Superior temporal gyrus (tissue), 1 donor: Measurements from ENCODE around the gene TXNDC2.

Experiments
- DNase-seq: peaks from one replicate; pipeline ENCODE4 v3.0.0-alpha.2; 2016; ENCODE audit errors: extremely low spot score

The TXNDC2 gene

DNA sequence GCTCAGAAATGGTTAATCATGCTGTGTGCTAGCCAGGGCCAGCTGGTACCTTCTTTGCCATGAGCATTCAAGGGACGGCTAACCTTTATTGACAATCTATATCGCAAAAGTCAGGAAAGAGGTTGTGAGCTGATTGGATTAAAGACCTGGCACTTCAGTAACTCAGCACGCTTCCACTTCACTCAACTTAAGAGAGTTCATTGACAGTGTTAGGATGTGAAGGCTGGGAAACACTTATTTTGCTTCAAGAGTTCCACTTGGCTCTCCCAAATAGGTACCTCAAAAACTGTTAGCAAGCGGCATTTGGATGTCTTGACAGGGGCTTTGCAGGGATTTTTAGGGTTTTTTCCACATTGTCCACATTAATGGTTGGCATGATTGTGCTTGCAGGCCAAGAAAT, 25.1 kb upstream of the TXNDC2 start:
- DNase-seq, result no peak

DNA sequence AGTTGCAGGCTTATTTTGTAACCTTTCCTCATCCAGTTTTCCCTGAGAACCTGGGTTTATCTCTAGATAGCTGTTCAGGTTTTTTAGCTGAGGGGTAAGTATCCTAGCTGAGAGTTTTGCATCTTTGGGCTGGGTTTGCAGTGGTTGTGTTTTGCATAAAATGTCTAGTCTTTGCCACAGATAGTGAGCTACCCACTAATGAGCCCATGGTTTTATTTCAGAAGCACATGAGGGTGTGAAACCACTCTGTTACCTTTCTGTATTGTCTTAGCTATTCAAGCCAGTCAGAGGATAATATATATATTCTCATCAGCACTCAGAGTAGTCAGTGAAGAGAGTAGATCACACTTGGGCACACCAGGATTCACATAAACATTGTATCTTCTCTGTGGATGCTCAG, 24.6 kb upstream of the TXNDC2 start:
- DNase-seq, result no peak

GRCh38 chr18:9861933-9862332, 23.8 kb upstream of the TXNDC2 start:
- no peak for DNase-seq

DNA sequence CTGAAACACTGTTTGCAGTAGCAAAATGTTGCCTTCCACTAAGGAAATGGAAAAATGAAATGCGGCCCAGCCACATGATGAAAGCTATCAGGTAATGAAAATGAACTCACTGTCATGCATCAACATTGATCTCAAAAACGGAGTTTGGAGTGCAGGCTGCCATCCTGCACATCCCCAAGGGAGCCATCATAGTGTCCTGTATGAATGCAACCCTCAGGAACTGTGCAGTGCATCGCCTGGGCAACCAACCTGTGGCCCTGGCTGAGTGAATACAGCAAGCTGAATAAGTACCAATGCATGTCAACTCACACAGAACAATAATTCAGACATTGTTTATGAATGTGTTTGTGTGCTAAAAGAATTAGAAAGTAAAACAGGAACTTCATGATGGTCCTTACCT, 23.1 kb upstream of the TXNDC2 start:
- DNase-seq, result no peak

GRCh38 chr18:9863282-9863681, 22.5 kb upstream of the TXNDC2 start:
- no peak for DNase-seq

DNA sequence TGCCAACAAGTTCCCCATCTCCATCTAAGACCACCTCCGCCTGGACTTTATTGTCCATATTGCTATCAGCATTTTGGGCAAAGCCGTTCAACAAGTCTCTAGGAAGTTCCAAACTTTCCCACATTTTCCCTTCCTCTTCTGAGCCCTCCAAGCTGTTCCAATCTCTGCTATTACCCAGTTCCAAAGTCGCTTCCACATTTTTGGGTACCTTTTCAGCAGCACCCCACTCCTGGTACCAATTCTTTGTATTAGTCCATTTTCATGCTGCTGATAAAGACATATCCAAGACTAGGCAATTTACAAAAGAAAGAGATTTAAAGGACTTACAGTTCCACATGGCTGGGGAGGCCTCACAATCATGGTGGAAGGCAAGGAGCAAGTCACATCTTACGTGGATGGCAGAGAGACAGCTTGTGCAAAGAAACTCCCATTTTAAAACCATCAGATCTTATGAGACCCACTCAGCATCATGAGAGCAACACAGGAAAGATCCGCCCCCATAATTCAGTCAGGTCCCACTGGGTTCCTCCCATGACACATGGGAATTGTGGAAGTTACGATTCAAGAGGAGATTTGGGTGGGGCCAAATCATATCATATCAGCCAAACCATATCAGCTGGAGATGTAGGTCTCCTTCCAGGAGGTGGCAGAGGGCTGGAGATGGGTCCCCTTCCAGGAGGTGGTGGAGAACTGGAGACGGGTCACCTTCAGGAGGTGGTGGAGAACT, 19.8 kb upstream of the TXNDC2 start:
- no peak for DNase-seq

DNA sequence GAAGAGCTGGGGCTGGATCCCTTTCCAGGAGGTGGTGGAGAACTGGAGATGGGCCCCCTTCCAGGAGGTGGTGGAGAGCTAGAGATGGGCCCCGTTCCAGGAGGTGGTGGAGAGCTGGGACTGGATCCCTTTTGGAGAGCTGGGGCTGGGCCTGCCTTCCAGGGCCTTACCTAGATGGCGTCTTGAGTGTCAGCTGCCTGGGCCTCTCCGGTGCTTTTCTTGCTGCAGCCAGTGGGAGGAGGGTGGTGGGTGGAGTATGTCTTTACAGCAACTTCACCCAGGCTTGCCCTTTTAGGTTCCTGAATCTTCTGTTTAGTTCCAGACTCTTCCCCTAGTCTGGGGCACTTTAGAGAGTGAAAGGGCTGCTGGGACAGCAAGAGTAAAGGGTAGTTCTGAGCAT, 19.1 kb upstream of the TXNDC2 start:
- DNase-seq, result no peak

DNA sequence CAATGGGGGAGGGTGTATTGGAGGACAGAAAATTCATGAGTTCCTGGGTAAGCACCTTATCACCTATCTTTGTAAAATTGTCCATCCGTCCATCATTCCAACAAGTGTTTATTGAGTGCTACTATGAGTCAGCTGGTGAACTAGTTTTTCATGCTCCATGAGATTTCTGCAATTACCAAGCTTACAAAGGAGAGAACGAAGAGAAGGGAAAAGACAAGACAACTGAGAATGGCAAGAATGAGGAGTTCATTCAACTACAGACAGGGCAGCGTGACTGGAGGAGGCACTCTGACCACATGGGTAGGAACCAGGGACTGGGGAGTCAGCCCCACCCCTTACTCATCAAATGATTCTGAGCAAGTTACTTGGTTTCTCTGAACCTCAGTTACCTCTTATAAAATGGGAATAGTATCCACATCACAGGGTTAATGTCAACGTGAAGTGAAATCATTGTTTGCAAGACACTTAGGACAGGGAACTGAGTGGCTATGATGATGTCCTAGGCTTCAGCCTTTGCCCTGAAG, 18.6 kb upstream of the TXNDC2 start:
- no peak for DNase-seq

DNA sequence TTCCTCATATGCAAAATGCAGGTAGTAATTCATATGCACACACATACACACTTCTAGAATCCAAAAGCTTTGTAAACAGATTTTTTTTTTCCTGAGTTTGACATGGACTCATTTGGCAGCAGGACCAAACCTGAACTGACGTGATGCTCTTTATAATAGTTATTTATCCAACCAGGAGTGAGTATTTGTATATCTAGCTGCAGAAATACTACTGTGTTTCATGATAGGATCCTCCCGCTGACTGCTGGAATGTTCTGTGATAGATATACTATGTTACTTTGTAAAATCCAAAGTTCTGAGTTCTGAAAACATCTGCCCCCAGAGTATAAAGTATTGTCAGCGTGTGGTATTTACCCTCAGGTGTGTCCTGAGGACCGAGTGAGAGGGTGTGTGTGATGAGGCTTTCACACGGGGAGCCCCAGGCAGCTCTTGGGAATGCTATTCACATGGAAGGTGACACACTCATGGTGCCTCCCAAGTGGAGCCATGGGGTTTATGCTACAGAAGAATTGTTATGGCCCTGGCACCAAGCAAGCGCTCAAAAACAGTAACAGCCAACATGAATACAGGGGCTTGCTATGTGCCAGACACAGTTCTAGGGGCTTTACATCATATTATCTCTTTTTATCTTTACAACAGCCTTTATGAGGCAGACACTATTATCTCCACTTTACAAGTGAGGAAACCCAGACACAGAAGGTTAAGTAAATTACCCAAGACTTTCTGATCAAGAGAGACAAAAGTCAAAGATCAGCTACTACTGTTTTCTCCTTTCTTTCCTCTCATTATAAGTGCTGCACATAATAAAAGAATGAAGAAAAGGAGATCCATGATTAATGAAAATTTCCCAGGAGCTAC, 16.7 kb upstream of the TXNDC2 start:
- no peak for DNase-seq

- no peak for DNase-seq
These were observed 15.9 kb upstream of the TXNDC2 start for GRCh38 chr18:9869715-9870430.

DNA sequence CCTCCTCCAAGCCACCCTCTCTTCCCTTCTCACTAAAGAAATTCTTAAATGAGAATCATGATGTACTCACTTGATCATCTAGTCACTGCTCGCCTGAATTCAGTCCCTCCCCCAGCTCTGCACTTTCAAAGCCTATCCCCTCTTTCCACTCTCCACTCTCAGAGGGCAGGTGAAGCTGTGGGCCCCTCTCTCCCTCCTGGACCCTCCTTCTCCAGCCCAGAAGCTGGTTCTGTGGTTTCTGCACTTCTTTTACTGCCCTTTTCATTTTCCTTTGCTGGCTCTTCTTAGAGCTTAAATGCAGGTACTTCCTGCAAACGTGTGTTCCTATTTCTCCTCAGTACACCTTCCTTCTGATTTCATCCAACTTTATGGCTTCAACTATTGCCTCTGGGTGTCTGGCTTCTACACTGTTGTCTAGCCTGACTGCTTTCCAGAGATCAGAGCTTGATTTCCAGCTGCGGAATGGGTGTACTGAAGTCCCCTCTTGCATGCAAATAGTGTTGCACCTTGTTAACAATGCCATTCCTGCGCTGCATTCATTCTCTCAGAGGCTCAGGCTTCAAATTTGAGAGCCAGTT, 15.3 kb upstream of the TXNDC2 start:
- DNase-seq, result no peak

DNA sequence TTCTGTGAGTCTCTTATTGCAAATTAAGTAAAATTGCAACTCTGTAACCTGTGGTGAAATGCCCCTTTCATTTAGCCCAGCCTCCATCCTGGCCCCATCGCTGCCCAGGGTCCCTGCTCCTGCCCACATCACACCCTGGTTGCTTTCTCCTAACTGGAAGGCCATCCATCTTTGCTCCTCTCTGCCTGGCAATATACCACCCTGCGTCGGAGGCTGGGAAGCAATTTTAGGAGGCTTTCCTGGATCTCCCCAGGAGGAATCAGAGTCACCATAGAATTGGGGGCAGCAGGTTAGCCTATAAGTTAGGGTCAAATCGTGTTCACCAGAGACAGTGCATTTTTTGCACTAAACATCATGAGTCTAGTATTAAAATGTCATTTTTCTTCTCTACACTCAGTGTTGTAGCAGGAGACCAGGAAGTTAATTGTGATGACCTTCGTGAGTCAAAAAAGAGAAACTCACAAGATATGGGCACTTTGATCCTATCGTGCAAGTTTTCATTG, 14.5 kb upstream of the TXNDC2 start:
- no peak for DNase-seq

- no peak for DNase-seq
These were observed 12.9 kb upstream of the TXNDC2 start for GRCh38 chr18:9872823-9873222.

DNA sequence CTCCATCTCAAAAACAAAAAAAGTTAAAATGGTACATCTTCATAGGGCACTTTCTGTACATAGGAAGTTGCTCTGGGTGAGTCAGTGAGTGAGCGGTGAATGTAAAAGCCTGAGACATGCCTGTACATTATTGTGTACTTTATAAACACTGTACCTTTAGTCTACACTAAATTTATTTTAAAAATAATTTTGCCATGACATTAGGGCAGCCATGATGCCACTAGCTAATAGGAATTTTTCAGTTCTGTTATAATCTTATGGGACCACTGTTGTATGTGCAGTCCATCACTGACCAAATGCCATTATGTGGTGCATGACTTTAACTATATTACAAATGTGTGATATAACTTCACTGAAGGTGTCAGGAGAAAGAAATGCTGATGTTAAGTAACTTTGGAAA, 11.0 kb upstream of the TXNDC2 start:
- DNase-seq, result no peak

GRCh38 chr18:9876212-9876866, 9.4 kb upstream of the TXNDC2 start:
- no peak for DNase-seq

DNA sequence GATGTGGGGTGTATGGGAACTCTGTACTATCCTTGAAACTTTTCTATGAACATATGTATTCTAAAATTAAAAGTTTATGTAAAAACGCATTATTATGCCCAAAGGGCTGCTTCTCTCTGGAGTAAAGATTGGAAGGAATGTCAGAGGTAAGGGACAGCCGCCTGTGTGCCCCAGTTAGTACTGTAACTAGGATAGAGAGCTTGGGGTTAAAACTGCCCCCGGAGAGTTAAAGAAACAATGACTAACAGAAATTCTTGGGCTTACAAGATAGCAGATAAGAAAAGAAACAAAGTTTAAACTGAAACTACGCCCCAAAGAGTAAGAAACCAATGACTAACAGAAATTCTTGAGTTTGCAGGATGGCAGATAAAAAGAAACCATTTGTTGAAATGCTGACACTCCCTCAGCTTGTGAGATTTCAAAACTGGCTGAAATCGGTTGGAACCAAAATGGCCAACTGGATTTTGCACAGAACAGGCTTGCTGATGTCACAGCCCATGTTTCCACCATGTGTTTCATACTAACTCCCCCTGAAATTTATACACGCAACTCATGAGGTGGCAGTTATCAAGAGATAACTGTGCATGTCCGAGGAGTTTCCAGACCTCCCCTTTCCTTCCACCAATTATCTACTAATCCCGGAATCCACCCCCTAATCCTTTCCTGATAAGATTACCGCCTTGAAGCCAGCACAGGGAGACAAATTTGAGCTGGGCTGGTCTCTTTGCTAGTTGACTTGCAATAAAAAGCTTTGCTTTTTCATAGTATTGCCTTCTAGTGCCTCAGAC, 8.7 kb upstream of the TXNDC2 start:
- DNase-seq, result no peak

GRCh38 chr18:9877655-9878014, 8.1 kb upstream of the TXNDC2 start:
- DNase-seq, result no peak

GRCh38 chr18:9878095-9878494, 7.7 kb upstream of the TXNDC2 start:
- DNase-seq, result no peak

GRCh38 chr18:9878783-9879242, 7.0 kb upstream of the TXNDC2 start:
- no peak for DNase-seq

DNA sequence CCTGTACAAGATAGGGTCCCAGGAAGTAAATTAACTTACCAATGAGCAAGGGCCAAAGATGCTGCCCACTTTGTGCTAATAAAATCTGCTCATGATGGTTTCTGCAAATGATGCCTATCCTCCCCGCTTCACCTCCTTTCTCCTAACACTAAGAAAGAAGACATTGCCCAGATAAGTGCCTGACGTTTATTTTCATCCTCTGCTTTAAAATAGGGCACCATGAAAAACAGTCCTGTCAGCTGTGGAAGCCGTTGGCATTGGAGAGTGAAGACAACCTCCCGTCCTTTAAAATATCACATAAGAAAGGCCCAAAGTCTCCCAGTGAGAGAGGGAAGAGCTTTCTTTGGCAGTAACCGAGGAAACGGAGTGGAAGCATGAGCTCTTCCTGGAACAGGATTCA, 1.7 kb upstream of the TXNDC2 start:
- no peak for DNase-seq
